HG02798 (cell line): ENCODE data around the gene CCDC177.
"Not testable (repeated sequence)": the region's sequence is repeated elsewhere in the genome, so short reads cannot be mapped to it uniquely, and the experiment has no call there.

Experiments
- ATAC-seq: cut with Tn5 transposase; IDR thresholded peaks from one replicate; pipeline ENCODE4 v1.9.1; 2021; ENCODE audit warnings: mild to moderate bottlenecking; ENCODE audit not compliant: unreplicated experiment, poor library complexity

The CCDC177 gene

DNA sequence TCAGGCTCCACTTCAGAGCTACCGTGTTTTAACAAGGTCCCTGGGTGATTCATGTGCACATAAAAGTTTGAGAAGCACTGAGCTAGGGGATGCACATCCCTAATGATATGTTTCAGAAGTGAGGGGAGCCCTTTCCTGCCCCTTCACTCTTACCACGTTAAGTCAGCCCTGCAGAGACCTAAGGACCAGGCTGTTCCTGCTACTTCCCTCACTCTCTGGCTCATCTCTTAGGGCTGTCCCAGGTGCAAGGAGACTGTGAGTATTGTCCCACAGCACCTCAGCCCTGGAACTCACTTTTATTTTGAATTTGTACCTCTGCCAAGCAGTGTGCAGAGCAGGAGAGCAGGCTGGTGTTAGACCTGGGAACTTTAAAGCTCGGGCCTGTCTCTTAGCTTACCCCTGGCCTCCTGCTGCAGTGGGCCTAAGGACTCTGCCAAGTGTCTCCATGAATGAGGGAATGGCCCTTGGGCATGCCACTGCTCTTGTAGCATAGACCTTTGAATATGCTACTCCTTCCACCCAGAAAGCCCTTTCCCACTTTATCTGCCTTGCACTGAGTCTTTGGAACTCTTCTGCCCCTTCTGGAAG lies 25.7 kb upstream of the CCDC177 start:
- ATAC-seq: no peak

DNA sequence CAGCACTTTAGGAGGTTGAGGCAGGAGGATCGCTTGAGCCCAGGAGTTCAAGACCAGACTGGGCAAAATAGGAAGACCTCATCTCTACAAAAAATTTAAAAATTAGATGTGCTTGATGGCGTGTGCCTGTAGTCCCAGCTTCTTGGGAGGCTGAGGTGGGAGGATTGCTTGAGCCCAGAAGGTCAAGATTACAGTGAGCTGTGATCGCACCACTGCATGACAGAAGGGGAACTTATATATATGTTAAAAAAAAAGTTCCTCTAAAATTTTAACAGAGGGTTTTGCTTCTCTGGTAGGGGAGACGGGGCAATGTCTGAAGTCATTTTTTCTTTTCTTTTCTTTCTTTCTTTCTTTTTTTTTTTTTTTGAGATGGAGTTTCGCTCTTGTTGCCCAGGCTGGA lies 24.8 kb upstream of the CCDC177 start:
- not testable (repeated sequence) for ATAC-seq

DNA sequence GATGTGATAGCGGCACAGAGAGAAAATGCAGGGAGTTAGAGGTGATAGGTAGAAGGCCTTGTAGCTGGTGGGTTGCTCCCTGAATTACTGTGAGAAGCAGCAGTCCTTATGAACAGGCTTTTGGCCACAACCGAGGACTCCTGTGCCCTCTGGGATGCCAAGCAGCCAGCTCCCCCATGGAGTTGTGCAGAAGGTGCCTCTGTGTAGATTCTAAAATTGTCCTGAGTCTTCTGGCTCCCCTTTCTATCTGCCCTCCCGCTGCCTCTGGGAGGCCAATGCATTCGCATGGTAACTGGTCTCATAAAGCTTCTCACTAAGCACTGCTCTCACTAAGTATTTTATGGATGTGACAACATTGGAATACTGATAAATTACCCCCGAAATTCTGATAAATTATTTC lies 20.7 kb upstream of the CCDC177 start:
- no peak for ATAC-seq

DNA sequence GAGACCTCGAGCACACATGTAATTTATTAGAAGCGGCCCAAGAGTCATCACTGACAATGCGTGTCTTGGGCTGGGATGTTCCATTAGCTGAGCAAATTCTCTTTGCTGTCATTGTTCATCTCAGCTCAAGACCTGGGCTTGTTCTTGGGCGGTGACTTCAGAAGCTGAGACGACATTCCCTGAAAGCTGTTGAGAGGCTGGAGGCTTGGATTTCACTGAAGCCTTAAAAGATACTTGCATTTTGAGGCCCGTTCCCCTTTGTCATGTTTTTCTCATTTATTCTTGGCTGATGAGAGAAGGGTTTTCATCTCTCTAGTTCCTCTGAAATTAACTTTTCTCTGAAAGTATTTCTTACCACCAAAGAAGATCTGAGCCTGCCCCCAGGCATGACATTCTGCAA lies 20.2 kb upstream of the CCDC177 start:
- no peak for ATAC-seq

DNA sequence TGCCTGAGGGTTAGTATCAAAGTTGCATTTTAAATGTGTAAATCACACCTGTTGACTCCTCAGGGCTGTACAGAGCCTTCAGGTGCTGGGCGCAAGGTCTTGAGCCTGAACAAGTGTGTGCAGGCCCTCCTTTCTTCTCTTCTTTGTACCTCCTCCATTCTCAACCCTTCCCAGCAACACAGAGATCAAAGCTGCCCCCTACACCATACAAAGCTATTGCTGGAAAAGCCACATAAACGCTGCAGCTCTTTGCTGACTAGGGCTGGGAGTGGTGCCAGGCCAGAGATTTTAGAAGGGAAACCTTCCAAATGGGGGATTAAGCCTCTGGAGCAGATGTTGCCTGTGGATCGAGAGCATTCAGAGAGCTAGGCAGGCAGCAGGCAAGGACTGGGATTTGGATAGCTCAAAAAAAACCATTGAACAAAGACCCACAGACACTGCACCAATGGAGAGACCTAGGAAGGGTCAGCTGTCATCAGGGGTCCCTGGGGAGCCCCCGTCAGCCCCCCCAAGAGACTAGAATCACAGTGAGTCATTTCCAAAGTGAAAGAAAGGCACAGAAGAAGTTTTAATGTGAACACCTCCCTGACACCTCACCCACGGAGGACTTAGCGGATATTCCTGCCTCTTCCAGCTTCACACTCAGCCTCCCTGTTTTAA lies 18.5 kb upstream of the CCDC177 start:
- no peak for ATAC-seq

DNA sequence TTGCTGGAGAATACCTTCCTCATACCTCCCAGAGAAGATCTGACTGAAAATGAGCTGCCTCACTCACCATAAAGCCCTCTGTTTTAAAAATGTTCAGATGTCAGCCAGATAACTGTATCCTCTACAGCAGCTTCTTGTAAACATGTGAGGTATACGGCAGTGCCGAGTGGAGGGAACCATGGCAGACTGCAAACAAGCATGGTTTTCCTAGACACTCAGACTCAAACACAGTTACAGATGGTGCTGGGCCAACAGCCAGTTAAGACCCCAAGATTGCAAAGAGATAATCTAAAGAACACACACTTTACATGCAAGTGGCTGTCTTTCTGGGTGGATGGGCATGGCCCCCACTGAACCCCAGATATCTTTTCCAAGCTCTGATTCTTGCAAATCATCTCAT lies 16.6 kb upstream of the CCDC177 start:
- no peak for ATAC-seq

DNA sequence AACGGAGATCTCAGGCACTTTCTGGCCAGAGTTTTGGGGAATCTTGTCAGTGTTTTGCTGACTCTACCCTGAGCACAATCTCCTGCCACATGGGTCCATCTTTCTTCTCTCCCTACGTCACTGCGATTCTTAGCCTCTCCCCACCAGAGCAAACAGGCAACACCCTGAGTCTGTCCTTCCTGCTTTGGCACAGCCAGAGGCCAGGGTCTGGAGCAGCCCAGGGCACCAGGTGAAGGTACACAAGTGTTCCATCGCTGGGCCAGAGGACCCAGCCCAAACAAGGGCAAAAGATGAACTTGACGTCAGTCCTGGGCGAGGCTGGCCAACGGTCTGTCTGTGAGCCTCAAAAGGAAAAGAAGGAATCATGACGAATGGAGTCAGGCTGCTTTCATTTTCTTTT lies 12.7 kb upstream of the CCDC177 start:
- no peak for ATAC-seq

DNA sequence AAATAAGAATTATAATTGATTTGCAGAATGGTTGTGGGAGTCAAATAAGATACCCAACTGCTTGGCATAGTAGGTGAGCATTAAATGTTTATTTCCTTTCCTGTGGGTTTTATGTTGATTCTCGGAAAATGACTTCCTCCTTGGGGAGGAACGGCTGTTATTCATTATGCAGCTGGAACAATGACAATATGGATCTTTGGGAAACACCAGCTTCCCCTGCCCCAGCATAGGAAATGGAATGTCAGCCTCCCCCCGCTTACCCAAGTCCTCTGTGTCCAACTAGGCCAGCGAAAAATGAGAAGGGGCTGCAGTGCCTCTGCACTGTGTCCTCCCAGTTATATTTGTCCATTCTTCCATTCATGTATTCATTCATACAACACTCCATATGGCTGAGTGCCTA lies 11.7 kb upstream of the CCDC177 start:
- no peak for ATAC-seq

DNA sequence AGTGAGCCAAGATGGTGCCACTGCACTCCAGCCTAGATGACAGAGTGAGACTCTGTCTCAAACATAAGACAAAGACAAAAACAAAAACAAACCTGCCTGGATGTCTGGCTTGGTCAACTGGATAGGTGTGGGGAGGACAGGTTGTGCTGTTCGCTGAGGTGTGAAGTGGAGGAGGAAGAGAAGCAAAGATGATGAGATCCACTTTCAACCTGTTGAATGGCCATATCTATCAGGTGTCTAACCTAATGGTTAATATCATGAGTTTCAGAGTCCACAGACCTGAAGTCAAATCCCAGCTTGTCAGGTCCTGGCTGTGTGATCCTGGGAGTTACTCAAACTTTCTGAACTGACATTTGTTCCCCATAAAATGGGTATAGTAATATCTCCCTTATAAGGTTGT lies 9.7 kb upstream of the CCDC177 start:
- no peak for ATAC-seq

DNA sequence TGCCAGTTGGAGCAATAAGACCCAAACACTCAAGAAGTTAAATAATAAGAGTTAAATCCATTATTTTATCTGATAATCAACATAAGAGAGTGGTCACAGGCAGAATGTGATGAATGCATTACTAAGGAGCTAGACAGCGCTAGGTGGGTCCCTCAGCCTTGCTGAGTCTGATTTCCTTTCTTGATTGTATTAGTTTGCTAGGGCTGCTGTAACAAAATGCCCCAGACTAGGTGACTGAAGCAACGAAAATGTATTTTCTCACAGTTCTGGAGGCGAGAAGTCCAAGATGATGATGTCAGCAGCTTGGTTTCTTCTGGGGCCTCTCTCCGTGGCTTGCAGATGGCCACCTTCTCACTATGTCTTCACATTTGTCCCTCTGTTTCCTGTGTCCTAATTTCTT lies 8.2 kb upstream of the CCDC177 start:
- ATAC-seq: no peak

DNA sequence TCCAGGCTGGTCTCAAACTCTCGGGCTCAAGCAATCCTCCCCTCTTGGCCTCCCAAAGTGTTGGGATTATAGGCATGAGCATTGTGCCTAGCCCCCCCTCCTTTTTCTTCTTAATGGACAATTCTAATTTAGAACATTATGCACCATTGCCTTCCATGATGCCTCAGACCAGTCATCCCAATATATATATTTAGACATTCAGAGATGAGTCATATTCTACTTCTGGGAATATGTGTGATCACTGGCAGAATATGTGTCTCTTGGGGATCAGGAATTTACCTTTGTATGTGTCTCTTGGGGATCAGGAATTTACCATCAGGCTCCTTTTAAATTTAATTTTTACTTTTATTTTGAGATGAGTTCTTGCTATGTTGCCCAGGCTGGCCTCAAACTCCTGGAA lies 7.5 kb upstream of the CCDC177 start:
- no peak for ATAC-seq

DNA sequence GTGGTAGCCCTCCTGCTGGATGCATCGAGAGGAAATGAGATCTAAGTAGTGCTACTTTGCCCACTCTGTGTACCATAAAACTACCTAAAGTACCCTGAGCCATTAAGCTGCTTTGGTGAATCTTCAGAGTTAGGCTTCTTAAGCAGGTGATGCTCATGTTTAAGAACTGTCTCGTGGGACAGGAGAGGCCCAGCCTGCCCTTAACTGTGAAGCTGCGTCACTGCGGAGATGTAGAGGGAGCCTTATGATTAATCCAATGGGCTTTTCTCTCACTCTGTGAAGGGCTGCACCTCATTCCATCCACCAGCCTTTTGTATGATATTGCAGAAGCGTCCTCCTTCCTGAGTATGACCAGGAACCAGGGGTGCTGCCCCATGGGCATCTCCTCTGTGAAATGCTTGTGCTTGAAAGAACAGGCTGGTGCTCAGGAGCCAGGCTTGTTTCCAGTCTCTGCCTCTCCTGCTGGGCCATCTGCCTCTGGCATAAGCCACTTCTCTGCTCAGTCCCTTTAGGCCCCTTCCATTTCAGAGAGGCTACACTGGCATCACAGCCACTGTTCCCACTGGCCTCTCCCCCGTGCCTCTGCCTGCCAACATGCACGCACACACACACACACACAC lies 6.8 kb upstream of the CCDC177 start:
- ATAC-seq: no peak

DNA sequence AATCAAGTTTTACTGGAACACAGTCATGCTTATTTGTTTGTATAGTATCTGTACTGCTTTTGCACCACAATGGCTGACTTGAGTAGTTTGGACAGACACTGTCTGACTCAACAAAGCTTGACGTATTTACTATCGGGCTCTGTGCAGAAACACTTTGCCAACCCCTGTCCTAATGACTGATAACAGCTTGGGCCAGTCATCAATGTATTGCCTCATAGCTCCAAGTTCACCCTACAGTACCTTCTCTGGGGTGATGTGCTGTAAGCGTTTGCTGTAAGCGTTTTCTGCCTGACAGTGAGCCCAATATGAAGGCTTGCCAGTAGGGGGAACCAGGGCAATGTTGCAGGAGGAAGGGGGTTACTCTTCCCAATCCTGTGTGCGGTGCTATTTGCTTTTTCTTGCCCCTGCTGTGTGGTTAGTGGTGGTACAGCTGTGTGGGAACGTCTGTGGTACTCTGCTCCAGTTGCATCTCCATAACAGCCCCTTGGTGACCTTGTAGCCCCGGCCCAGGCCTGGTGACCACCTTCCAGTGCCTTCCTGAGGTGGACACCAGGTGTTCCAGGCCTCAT lies 5.4 kb upstream of the CCDC177 start:
- ATAC-seq: no peak

DNA sequence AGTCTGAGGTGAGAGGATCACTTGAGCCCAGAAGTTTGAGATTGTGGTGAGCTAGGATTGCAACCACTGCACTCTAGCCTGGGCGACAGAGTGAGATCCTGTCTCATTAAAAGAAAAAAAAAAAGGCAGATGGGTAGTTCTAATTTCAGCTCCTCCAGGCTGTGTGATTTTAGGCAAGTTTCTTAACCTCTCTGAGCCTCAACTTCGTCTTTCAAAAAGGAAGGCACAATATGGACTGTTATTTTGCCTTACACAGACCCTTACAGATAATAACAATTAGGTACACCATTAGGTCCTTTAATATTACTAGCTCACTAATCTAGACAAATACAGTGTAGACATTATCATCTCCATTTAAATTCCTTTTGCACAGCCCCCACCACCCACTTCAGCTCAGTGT lies 4.8 kb upstream of the CCDC177 start:
- no peak for ATAC-seq

DNA sequence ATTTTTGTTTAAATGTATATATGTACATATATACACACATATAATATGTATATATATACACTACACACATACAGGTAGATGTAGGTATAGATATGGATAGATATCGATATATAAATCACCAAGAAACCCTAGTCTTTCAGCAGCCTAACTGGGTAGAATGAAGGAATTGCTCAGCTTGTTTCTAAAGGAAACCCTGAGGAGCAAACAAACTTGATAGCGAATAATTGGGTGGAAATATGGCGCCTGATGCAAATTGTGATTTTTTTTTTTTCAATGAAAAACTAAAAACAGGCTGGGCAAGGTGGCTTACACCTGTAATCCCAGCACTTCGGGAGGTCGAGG lies 254 bp upstream of the CCDC177 start:
- no peak for ATAC-seq

DNA sequence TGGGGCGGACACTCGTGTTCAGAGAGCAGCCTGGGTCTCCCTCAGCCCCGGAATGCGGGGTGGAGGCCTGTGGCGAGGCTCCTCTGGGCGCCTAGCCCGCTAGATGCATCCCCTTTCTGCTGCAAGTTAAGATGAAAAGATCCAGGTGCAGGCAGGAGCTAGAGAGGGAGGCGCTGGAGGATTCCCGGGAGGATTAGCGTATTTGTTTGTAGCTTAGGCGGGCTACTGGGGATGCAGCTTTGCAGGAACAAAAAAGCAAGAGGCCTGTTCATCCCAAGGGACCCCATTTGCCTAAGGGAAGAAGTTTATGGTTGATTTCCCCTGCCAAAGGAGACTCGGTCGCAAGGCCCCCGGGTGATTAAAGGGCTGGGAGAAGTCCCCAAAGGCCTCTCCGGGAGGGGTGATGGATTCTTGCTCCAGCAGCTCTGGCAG lies 824 bp downstream of the CCDC177 start:
- no peak for ATAC-seq

DNA sequence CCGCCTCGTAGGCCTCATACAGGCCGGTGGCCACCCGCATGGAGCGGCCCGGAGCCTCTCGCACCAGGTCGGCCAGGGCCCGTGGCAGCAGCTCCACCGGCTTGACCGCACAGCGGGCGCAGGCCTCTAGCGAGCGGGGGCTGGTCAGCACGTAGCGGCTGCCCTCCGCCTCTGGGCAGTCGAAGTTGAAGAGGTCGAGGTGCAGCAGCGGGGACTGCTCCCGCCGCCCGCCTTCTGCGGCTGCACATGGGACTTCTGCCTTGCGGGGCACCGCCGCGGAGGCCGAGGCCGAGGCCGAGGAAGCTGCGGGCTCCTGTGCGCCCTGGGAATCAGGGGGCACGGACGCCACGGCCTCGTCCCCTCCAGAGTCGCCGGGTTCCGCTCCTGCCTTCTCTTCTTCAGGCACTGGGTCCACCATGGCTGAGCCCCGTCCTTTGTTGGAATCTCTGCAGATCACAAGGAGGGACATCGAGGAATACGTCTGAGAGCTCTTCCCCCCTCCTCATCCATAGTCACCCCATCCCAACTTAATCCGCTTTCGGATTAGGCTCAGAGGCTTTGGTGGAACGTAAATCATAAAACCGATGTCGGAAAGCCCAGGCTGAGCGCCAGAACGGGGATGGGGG lies 1.4 kb downstream of the CCDC177 start:
- ATAC-seq: no peak

DNA sequence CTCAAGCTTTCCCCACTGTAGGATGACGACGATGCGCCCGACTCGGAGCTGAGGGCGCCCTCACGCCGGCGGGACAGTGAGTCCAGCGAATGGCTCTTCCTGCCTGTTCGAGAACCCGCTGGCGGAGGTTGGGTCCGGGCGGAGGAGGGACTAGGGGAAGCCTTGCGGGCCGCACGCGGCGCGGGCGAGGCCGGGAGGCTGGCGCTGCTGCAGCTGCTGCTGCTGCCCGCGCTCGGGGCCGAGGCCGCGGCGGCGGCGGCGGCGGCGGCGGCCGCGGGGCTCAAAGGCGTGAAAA lies 1.9 kb downstream of the CCDC177 start:
- no peak for ATAC-seq

DNA sequence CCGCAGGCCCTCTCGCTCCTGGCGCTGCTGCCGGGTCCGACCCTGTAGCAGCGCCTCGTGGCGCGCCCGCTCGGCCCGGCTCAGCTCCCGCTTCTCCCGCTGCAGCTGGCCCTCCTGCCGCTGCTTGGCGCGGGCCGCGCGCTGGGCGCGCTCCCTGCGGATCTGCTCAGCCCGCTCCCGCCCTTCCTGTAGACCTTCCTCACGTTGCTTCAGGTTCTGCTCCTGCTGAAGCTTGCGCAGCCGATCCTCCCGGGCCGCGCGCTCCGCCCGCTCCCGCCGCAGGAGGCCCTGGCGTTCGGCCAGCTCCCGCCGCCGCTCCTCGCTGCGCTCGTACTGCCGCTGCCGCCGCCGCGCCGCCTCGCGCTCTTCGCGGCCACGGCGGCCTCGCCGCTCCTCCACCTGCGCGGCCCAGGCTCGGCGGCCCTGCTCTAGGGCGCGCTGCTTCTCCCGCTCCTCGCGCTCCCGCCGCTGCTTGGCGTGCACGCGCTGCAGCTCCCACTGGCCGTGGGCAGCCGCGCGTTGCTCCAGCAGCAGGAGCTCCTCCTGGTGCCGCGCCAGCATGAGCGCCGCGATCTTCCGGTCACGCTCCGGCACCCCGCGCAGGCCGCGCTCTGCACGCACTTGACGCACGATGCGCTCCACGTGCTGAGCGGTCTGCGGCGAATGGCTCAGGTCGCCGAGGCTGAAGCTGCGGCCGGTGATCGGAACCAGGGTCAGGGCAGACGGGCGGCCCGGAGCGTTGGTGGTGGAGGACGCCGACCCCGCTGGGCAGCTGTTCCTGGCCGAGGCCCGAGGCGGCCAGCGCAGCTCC lies 2.4 kb downstream of the CCDC177 start:
- ATAC-seq: no peak

DNA sequence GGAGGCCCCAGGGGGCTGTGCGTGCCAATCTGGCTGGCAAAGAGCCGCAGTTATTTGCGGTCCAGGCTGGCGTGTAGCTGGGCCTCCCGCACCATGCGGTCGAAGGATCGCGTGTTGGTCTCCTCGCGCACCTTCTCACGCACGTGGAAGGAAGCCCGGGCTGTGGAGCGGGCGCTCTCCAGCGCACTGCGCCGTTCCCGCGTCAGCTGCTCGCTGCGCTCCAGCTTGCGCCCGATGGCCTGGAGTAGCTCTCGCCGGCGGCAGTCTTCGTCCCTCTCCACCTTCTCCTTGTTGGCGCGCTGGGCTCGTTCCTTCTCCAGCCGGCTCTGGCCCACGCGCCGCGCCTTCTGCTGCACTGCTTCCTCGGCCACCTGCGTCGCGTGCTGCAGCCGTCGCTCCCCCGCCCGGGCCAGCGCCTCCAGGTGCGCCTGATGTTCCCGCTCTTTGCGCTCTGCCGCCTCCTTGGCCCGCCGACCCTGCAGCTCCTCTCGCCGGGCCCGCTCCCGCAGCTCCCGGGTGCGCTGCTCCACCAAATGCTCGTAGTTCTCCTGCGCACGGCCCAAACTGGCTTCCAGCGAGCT lies 3.1 kb downstream of the CCDC177 start:
- no peak for ATAC-seq
